Lung (tissue), 12 donors: ENCODE data around the gene DLX5. TPM values are rescaled to one million over a fixed set of nuclear protein-coding genes. Genes with fewer than 3 reads are reported as not detected.
A peak's percentile ranks its signal among the peaks of the same experiment; 100 is the strongest.

Experiments used
- ATAC-seq: fragments of 200-7000 bp; cut with Tn5 transposase; one replicate; pipeline ENCODE4 v1.9.1; 2020; ENCODE audit warnings: moderate number of reproducible peaks; ENCODE audit not compliant: insufficient read depth, low FRiP score
- DNase-seq, 3 donors: peaks; one replicate each; pipeline ENCODE4 v3.0.0-alpha.2; 2013 to 2017
- H3K27ac ChIP-seq, 2 donors: one replicate each; pipeline ENCODE4 v1.5.1; 2013; ENCODE audit warnings: mild to moderate bottlenecking in 2 of 2, moderate library complexity in 2 of 2, control low read depth in 1 of 2, inconsistent platforms in 1 of 2, low read depth in 1 of 2, low read length in 1 of 2
- H3K27me3 ChIP-seq, 3 donors: one replicate each; pipeline ENCODE4 v1.5.1; 2013; ENCODE audit warnings: low read length in 2 of 3; ENCODE audit not compliant: control insufficient read depth in 3 of 3, insufficient read depth in 3 of 3
- H3K36me3 ChIP-seq, 4 donors: one replicate each; pipeline ENCODE4 v1.5.1; 2013; ENCODE audit warnings: low read length in 4 of 4, mild to moderate bottlenecking in 1 of 4, moderate library complexity in 1 of 4; ENCODE audit not compliant: control insufficient read depth in 4 of 4, insufficient read depth in 4 of 4
- H3K4me1 ChIP-seq, 5 donors: one replicate each; pipeline ENCODE4 v1.5.1; 2013; ENCODE audit warnings: low read length in 5 of 5, mild to moderate bottlenecking in 2 of 5, moderate library complexity in 1 of 5; ENCODE audit not compliant: control insufficient read depth in 5 of 5, insufficient read depth in 5 of 5
- H3K4me3 ChIP-seq: one replicate; pipeline ENCODE4 v1.5.1; 2013; ENCODE audit warnings: mild to moderate bottlenecking, control low read depth, moderate library complexity
- H3K9ac ChIP-seq, 2 donors: one replicate each; pipeline ENCODE4 v1.5.1; 2013; ENCODE audit warnings: low read length in 2 of 2, control low read depth in 1 of 2; ENCODE audit not compliant: insufficient read depth in 1 of 2
- H3K9me3 ChIP-seq, 4 donors: one replicate each; pipeline ENCODE4 v1.5.1; 2013; ENCODE audit warnings: low read length in 3 of 4, mild to moderate bottlenecking in 1 of 4, moderate library complexity in 1 of 4; ENCODE audit not compliant: control insufficient read depth in 4 of 4, insufficient read depth in 3 of 4
- CTCF ChIP-seq: IDR thresholded peaks from 2 replicates; pipeline ENCODE4 v1.5.1; 2012; ENCODE audit warnings: mild to moderate bottlenecking; ENCODE audit errors: control extremely low read depth, extremely low read depth
- WGBS, 2 donors: extraction: QIAGEN DNeasy Blood & Tissue Kit; methylation state at CpG; one replicate each; pipeline ENCODE4 v1.1.7; 2013; 5-methylcytosine and 5-hydroxymethylcytosine counted together
- polyA plus RNA-seq, 2 donors: library from polyadenylated mRNA; stranded (reverse); fragments of 200-250 nt; gene quantifications; one replicate each; pipeline ENCODE4 v1.2.1, GENCODE V29; 2013
- total RNA-seq, 2 donors: library from RNA; depleted of rRNA in 1 of 2; stranded (reverse); fragments of >200 nt in 1 of 2; gene quantifications; one replicate each; pipeline ENCODE4 v1.2.1, GENCODE V29; 2014 to 2021
- donor health status: control.
- donor health status: control.
- donor health status: Bipolar disorder and iron deficiency.
- donor health status: healthy.
- donor health status: DM: yes; HTN: yes; CAD: no.

The DLX5 gene
- total and polyA plus RNA-seq, 4 donors: 0.18 to 1.1 (median 0.22) TPM; not detected in 1

DNA sequence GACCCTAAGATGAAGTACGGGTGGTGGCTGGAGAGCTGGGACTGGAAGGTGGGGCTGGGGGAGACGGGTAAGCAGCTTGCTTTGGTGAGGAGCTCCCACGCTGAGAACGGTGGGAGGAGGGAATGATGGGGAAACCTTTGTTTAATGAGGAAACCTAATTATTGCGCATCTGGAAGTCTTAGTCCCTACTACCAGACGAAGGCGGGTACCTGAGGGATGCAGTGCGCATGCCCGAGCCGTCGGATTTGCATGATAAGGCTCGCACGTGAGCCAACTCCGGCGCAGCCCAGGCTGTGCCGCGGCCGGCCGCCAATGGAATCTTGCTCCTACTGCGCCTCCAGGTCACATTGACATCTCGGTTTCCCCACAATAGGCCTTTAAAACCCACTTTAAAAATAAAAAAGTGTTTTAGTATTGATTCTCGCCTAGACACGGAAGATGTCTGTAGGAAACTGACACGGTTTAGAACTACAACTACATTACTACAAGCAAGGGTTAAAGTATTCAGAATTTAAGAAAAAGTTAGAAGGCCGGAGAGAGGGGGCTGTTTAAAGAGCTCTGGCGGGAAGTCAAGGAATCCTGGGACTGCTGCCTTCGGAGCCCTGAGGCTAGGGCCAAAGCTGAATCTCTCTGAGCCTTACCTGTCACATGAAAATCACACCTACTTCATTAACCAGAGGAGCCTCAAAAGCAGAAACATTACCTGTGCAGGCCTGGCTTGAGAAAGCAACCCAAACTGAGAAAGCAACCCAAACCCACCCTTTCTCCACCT, 31.4 kb downstream of the DLX5 start:
- Histone ChIP-seq H3K27ac (no peak overlapping the region), H3K9me3 (peaks cover 0 to 24% (median 0%) of the 10 kb centered on the region in 4 donors), H3K4me3 (no peak overlapping the region), H3K9ac (no peak overlapping the region), H3K4me1 (peaks cover 0 to 4% (median 0%) of the 10 kb centered on the region in 5 donors), H3K27me3 (peaks cover 16 to 100% (median 93%) of the 10 kb centered on the region in 3 donors), H3K36me3 (no peaks in the 10 kb centered on the region)
- TF ChIP-seq CTCF: no peak
- 10% methylated on average over 27 of the region's 27 CpGs for WGBS, 2 donors
- ATAC-seq: no peak
- DNase-seq: peak in 1 of 3 donors; percentile 33

DNA sequence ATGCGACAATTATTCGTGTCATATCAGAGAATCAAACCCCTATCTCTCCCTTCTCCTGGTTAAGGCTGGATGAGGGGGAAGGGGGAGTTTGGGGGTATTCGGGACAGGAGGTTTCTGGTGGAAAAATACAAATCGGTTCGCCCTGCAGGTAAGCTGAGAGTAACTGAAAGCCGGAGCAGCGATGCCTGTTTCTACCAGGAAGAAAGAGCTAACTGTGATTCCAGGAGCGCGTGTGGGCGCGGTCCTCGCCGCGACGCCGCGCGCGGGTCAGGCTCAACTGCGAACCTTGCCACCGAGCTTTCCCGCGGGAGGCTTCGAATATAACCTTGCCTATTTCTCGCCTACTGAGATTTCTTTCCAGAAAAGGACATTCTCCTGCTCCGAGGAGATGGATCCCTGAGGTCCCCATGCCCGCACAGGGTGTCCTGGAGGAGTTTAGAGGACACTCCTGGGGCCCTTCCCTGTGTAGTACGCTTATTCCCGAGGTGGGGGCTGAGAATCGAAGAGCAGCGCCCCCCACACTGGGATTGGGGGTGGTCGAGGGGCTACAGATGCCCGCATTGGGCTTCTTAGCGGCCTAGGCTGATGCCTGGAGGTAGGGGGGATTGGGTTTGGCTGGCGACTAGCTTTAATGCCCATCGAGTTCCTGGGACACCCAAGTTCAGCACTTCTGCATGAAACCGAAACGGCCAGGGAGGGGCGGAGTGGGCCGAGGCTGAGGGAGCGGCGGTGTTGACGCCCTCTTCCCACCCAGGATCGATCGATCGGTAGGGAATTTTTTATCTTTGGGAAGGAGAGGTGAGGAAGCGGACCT, 32.2 kb downstream of the DLX5 start:
- no peak for TF ChIP-seq CTCF
- DNase-seq (no peak), ATAC-seq (no peak)
- no peaks in the 10 kb centered on the region for H3K36me3 ChIP-seq
- peaks cover 0 to 2% (median 0%) of the 10 kb centered on the region in 5 donors for H3K4me1 ChIP-seq
- WGBS, 2 donors: 9 to 13% methylated on average over 47 of the region's 47 CpGs
- no peak overlapping the region for H3K9ac ChIP-seq
- peaks cover 16 to 100% (median 92%) of the 10 kb centered on the region in 3 donors for H3K27me3 ChIP-seq
- H3K9me3 ChIP-seq: peaks cover 0 to 22% (median 0%) of the 10 kb centered on the region in 4 donors
- no peak overlapping the region for H3K4me3 ChIP-seq
- H3K27ac ChIP-seq: no peak overlapping the region

- Histone ChIP-seq H3K27ac (no peak overlapping the region), H3K4me1 (peaks cover 0 to 2% (median 0%) of the 10 kb centered on the region in 5 donors), H3K36me3 (no peaks in the 10 kb centered on the region), H3K9me3 (peaks cover 0 to 21% (median 0%) of the 10 kb centered on the region in 4 donors), H3K9ac (no peak overlapping the region), H3K27me3 (peaks cover 13 to 100% (median 92%) of the 10 kb centered on the region in 3 donors), H3K4me3 (no peak overlapping the region)
- no peak for ATAC-seq
- no peak for TF ChIP-seq CTCF
- WGBS, 2 donors: 4 to 7% methylated on average over 13 of the region's 13 CpGs
- DNase-seq: no peak
These were observed 33.0 kb downstream of the DLX5 start for GRCh38 chr7:96991546-96992191.
